SKM-1 (cell line): ENCODE data around the gene RUFY3.
"Not testable (repeated sequence)": the region's sequence is repeated elsewhere in the genome, so short reads cannot be mapped to it uniquely, and the experiment has no call there.

Experiments used
- DNase-seq: peaks from one replicate; lab custom pipeline; 2025; ENCODE audit not compliant: unreplicated experiment; lab: John Stamatoyannopoulos, UW

Gene RUFY3

DNA sequence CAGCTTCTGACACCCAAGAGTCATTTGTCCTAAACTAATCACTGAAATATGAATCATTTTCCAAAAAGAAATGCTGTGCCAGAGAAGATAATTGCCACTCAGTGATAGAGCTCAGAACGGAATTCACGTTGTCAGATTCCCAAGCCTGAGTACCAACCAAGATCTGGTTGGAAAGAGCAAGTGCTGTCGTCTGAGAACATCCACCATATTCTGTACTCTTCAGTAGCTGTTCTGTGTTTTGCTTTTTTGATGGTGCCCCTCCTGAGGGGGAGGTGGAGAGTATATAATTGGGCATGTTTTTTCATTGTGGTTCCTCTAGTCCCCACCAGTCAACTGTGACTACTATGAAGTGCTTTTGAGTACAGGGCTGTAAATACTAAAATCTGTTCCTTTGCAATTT is 13.2 kb downstream of the RUFY3 start:
- DNase-seq, result no peak

DNA sequence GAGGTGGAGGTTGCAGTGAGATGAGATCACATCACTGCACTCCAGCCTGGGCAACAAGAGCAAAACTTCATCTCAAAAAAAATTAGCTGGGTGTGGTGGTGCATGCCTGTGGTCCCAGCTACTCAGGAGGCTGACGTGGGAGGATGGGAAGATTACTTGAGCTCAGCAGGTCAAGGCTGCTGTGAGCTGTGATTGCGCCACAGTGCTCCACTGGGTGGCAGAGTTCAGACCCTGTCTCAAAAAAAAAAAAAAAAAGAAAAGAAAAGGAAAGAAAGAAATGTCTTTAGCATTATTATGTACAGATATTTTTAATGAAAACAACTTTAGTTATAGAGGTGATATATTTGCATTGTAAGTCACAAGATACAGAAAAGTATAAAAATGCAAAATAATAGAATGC is 14.2 kb downstream of the RUFY3 start:
- not testable (repeated sequence) for DNase-seq

DNA sequence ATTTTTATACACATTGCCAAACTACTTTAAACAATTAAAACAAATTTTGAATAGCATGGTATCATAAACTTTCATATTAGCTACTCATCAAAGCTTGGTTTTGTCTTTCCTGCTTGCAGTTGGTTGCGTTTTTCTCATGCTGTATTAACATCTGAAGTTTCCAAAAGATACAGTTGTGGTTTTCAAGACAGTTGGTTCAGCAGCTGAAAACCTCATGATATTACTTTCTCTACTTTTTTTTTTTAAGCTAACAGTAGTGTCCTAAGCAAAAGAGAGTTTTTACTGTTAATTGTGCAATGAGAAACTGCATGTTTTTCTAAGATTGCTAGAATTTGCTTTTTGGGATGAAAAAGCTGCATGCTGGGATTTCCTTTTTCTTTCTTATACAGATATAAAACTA is 15.2 kb downstream of the RUFY3 start:
- no peak for DNase-seq

DNA sequence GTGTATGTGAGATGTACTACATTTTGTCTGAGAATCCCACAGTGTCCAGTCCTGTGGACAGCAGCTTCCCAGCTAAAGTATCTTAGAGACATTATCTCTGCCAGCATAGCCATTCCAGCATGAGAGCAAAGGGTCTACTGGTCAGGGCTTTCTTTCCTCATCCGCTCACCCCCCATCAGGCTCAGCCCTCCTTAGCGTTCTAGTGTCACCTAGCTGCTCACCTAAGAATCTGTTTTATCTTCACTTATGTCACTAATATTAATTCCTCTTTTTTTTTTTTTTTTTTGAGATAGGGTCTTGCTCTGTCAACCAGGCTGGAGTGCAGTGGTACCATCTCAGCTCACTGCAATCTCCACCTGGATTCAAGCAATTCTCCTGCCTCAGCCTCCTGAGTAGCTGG is 15.6 kb downstream of the RUFY3 start:
- no peak for DNase-seq

DNA sequence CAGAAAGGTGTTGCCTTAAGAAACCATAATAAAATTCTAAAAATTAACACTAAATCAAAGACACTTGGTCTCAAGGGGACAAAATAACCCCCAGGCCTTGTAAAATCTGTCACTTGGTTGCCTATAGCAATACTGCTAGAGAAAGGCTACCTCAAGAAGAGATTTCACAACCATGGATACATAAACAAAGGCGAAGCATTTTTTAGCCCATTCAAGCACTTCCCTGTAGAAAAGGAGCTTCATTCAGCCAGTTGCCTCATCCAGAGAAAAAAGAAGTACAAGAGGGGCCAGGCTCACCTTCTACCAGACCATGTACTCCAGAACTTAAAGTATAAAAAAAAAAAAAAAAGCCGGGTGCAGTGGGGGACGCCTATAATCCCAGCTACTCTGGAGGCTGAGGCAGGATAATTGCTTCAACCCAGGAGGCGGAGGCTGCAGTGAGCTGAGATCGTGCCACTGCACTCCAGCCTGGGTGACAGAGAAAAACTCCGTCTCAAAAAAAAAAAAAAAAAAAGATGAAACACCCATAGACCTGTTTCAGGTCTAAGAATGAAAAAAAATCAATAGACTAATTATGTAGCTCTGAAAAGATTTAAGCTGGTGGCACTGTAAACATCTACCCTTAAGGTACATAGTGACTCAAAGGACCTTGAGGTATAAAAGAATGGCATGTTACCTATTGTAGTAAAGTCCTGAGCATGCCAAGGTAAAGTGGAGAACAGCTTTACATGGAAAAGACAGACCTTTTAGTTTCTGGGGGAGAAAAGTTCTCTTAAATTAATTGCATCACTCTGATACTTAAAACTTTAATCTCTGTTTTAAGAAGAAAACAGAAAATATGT is 18.0 kb downstream of the RUFY3 start:
- peak; percentile 71 for DNase-seq

DNA sequence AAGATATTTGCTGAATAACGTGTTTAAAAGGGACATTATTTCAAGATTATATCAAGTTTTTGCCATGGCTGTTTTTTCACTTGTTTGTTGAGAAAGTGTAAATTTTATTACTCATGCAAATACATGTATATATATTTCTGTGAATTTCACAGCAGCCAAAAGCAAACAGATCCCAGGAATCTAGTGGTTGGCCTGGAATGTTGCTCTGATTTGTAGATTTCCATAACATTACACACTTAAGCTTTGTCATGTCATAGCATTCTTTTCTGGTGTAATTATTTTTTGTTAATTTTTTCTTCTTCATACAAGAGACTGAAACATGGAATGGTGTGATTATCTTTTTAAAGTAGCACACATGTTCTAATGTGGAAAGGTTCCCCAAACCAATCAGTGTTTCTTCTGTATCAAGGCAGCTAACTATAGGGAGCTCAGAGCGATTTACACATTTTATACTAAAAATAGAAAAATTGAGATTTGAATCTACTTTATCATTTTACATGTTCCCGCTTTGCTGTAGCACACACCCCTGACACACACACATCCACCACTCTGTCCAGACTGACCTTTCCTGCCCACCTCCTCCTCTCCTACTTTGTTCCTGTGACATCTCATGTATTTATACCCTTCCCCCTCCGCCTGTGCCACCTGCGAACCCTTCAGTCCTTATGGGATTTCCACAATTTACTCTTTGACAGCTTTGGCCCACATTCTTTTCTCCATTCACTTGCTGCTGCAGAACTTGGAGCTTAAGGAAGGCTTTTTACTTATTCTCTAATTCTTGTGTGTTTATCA is 20.3 kb downstream of the RUFY3 start:
- DNase-seq, result no peak

DNA sequence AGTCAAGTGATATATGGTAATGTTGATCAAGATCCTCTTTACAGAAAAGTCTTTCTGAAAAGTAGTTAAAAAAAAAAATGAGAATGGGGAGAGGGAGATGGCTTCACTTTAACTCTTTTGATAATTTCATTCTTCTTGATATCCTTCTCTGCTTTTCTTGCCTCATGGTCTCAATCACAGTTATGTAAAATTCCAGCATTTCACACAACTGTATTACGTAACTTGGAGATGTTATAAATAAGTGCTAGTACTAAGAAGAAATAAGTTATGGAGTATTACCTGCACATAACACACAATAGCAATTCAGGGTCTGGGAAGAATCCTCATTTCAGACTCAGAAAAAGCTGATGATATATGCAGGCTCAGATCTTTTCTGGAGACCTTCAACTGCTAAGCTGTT is 22.0 kb downstream of the RUFY3 start:
- DNase-seq, result no peak

DNA sequence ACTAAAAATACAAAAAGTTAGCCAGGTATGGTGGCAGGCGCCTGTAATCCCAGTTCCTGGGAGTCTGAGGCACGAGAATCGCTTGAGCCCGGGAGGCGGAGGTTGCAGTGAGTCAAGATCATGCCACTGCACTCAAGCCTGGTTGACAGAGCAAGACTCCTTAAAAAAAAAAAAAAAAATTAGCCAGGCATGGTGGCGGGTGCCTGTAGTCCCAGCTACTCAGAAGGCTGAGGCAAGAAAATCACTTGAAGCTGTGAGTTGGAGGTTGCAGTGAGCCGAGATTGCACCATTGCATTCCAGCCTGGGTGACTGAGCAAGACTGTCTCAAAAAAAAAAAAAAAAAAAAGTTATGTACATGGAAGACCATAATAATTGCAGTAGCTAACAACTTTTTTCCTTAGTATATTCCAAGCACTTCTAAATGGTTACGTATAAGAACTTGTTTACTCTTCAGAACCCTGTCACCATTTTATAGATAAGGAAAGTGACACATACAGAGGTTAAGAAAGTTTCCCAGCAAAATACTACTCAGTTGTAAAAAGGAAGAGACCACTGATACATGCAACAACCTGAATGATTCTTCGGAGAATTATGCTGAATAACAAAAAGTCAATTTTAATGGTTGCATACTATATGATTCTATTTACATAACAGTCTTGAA is 24.5 kb downstream of the RUFY3 start:
- DNase-seq, result no peak

DNA sequence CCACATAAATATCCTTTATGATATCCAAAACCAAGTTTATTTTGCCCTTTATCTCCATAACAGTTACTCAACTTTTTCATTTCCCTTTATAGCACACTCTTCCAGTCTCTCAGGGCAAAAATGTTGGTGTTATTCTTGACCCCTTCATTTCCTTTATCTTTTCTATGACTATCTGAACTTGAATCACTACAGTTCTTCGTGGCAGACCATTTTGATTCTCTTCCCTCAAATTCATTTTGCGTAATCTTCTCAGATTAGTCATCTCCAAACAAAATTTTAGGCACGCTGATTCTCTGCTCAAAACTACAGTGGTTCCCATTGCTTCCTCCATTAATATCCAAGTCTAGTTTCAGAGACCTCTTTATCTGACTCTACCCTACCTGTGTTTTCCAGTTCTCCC is 26.1 kb downstream of the RUFY3 start:
- no peak for DNase-seq

DNA sequence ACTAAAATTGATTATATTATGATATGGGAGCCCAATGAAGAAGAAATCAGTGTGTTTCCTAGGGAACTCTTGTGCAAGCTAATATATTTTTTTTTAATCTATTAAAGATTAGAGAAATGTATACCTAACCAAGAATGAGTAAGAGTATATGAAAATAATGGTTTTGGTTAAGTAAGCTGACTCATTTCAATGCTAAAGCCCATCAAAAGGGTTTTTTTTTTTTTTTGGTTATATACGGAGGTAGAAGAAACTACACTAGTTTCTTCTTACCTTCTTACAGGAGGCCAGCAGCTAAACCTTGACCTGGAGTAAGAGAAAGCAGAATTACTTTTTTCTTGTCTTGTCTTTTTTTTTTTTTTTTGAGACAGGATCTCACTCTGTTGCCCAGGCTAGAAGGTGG is 27.5 kb downstream of the RUFY3 start:
- DNase-seq, result no peak

DNA sequence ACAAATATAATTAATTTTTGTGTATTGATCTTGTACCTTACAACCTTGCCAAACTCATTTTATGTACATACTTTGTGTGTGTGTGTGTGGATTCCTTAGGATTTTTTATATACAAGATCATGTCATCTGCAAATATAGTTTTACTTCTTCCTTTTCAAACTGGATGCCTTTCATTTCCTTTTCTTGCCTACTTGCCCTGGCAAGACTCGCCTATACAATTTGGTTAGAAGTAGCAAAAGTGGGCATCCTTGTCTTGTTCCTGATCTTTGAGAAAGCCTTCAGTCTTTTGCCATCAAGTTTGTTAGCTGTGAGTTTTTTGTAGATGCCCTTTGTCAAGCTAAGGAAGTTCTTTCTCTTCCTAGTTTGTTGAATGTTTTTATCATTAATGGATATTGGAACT is 30.5 kb downstream of the RUFY3 start:
- DNase-seq, result no peak

DNA sequence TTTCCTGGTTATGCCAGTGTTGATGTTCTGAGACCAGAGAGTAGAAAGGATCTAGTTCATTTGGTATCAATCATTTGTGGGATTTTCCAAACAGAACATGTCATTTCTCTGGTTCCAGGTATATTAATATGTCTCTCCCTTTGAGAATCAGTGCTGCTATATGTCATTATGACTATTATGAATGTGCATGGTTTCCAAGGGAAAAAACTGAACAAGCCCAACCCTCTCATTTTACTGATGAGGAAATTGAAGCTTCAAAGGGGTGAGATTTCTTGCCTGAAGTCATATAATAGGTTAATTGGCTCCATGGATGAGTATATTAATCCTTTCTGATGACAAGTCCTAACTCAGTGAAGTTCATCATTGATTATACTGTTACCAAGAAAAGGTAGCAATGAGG is 31.9 kb downstream of the RUFY3 start:
- no peak for DNase-seq

DNA sequence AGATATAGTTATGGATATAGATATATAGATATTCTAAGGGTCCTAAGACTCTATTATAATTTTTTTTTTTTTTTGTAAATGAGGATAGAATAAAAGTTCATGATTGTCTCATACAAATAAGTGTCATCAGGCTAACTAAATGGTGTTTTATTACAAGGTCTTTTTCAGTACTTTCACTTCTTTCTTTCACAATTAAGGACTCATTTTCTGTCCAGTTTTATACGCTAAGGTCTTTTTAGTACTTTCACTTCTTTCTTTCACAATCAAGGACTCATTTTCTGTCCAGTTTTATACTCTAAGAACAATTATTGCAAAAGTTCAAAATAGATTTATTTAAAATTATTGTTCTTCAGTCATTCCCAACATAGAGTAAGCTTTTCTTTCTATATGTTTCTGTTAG is 32.7 kb downstream of the RUFY3 start:
- DNase-seq, result no peak

DNA sequence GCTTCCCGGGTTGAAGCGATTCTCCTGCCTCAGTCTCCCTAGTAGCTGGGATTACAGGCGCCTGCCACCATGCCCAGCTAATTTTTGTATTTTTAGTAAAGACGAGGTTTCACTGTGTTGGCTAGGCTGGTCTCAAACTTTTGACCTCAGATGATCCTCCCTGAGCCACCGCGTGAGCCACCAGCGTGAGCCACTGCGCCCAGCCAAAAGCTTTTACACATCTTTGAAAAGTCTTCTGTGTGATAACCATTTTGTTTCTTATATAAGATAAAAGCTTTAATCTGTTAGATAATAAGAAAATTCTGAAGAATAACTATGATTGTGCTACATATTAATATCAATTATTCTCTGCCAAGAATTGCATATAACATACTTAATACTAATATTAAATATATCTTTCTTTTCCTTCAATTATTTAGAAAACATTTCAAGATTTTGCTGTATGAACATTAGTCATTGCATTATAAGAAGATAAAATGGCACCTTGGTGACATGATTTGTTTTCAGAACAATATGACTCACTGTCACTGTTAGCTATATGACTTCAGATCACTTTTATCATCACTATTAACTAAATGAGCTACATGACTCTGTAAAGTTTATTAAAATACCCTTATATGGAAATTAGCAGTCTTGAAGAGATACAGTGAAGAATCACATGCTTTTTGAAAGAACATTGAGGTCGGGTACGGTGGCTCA is 33.4 kb downstream of the RUFY3 start:
- no peak for DNase-seq

DNA sequence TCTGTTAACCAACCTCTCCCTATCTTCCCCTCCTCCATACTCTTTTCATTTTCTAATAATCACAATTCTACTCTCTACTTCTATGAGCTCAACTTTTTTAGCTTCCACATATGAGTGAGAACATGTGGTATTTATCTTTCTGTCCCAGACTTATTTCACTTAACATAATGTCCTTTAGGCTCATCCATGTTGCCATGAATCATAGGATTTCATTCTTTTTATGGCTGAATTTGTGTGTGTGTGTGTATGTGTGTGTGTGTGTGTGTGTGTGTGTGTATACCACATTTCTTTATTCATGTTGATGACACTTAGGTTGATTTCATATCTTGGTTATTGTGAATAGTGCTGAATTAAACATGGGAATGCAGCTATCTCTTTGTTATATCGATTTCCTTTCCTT is 37.4 kb downstream of the RUFY3 start:
- no peak for DNase-seq

DNA sequence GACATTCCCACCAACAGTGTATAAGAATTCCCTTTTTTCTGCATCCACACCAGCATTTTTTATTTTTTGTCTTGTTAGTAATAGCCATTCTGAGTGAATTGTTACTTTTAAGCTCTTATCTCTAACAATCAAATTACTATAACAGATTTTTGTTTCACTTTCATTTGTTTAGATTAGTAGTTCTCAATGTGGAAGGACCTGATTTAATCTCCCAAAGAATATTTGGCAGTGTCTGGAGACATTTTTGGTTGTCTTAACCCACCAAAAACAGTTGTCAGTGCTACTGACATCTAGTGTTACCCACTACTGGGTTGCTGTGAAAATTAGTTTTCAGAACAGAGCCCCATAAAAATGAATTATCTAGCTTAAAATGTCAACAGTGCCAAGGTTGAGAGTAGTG is 37.9 kb downstream of the RUFY3 start:
- no peak for DNase-seq

DNA sequence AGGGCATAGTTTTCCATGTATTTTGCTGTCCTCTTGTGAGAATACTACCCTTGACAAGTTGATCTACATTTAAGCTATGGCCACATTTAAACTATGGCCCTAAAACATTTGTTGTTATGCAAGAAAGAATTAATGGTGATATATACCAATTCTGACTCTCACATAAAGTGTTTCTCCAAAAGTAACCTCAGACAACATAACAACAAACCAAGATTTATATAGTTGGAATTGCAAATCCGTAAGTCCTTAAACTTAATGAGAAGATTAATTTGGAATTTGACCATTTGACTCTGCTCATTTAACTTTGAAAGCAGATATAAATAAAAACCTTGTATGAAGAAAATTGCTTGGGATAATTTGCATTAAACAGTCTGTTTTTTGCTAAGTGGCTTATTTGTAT is 38.9 kb downstream of the RUFY3 start:
- no peak for DNase-seq

DNA sequence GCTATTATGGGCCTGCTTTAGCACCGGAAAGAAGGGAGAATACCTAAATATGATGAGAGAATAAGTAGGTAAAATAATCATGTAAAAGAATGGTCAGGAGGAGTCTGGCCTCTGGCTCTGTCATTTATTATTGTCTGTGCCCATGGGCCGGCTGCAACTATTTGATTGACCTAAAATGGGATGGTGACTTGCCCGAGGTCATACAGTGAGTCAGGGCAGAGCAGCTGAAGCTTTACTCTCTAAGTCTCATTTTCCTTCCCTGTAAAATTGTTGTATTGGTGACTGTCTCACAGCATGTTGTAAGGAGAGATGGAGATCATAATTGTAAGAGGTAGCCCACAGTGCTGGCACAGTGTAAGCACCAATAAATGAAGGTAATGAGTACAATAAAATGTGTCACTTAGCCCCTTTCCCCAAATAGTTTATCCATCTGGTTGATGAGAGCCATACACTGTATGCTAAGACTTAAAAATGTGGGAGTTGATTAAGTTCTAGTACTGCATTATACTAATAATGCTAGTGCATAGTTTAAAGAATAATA is 39.6 kb downstream of the RUFY3 start:
- DNase-seq, result no peak

DNA sequence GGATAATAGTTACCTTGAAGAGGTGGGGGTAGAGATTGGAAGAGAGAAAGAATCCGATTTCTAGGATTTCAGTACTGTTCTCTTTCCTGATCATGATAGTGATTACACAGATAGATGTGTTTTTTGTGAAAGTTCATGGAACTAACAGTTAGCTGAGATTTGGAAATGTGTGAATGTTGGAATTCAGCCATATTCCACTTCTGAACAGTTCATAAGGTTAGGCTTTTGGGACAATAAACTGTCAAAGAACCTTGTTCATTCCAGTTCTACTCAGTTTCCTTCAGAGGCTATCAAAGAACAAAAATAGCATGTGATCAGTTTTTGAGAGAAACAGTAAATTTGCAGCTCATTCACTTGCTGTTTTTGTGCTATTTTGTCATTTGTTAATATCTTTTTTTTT is 43.6 kb downstream of the RUFY3 start:
- DNase-seq, result no peak

DNA sequence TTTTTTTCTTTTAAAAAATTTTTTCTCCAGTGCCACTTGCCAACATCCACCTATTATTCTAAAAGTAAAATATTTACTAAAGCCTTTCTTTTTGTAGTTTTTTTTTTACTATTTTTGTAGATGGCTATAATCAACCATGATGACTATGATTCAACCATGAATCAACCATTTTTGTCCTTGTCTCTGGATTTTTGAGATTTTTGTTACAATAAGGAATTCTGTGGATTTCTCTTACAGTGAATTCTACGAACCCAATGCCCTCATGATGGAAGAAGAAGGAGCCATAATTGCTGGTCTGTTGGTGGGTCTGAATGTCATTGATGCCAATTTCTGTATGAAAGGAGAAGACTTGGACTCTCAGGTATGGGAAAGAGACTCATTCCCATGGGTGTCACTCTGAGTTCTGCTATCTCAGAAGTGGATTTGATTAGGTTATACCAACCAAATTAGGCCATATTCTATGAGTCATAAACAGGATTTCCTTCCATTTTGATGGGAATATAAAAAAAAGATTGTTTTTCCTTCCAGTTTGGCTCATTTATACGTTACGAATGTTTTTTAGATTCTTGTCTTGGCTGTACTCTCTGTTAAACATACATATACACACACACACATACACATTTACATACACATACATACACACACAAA is 46.7 kb downstream of the RUFY3 start:
- no peak for DNase-seq

DNA sequence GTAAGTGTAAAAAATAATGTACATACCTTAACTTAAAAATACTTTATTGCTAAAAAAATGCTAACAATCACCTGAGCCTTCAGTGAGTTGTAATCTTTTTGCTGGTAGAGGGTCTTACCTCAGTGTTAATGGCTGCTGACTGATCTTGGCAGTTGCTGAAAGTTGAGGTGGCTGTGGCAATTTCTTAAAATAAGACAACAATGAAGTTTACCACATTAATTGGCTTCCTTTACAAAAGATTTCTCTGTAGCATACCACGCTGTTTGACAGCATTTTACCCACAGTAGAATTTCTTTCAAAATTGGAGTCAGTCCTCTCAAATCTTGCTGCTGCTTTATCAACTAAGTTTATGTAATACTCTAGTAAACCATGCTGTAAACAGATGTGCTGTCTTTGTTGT is 47.6 kb downstream of the RUFY3 start:
- DNase-seq, result not testable (repeated sequence)
